Activated T-cell treated with anti-CD3 and anti-CD28 coated beads for 4 hours (primary cell): Measurements from ENCODE around the gene HOXC10.
A peak's percentile ranks its signal among the peaks of the same experiment; 100 is the strongest.

Experiments
- DNase-seq: peaks from one replicate; pipeline ENCODE4 v3.0.0-alpha.2; 2020

HOXC10 gene

DNA sequence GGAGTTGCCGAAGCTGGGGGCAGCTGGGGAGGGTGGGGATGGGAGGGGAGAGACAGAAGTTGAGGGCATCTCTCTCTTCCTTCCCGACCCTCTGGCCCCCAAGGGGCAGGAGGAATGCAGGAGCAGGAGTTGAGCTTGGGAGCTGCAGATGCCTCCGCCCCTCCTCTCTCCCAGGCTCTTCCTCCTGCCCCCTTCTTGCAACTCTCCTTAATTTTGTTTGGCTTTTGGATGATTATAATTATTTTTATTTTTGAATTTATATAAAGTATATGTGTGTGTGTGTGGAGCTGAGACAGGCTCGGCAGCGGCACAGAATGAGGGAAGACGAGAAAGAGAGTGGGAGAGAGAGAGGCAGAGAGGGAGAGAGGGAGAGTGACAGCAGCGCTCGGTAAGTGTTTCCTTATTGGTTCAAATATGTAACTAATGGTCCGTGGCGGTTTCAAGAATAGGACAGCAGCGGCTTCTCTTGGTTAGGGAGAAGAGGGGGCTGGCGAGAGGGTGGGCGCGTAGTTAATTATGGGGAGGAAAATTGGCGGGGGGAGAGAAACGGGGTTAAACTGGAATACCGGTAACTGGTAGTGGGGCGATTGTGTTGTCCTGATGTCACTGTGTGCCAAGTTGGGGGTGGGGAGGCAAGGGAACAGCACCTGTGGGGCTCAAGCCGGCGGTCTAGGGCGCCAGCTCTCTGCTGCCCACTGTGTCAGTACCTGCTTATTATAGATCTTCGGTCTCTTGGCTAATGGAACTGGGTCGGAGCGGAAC is 32.3 kb downstream of the HOXC10 start:
- no peak for DNase-seq

DNA sequence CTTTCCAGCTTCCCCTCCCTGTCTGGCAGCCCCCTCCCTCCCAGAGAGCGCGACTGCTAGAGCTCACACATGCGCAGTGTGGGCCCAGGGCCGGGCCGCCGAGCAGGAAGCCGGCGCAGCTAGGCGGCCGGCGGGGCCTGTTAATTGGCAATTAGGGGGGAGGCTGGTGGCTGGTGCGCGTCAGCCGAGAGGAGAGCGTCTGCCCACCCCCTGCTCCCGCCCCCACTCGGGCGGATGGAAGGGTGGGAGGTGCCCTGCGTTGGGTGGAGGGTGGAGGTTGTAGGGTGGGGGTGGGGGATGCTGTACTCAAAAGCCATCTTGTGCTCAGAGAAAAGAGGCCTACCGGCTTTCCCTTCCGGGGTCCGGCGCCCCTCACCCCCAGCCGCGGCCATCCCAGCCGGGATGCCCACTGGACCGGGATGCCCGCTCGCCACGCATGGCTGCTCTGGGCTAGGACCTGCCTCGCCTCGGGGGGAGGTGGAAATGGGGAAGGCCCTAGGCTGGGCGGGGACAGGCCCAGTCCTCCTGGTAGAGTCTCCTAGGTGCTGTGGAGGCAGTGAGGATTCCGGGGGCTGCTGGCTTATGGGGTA is 33.0 kb downstream of the HOXC10 start:
- peak; percentile 56 for DNase-seq

DNA sequence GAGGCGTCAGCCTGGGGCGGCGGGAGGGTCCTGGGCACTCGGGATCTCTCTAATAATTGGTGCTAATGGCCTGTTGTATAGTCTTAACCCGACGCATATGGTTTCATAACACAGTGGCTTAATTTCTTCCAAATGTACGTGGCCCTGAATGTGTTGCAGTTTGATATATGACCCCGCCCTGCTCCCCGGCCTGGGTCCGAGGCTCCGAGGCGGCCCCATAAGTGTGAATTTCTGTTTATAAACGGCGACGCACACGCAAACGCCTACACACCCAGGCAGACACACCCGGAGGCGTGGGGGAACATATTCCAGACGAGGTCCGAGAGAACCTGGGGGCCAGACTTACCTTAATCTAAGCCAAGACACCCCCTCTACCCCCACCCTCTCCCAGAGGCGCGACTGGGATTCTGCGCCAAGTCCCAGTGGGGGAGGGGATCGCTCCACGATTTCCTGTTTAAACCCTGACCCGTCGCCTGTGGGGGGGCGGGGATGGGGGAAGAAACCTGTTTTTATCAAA is 33.6 kb downstream of the HOXC10 start:
- no peak for DNase-seq

DNA sequence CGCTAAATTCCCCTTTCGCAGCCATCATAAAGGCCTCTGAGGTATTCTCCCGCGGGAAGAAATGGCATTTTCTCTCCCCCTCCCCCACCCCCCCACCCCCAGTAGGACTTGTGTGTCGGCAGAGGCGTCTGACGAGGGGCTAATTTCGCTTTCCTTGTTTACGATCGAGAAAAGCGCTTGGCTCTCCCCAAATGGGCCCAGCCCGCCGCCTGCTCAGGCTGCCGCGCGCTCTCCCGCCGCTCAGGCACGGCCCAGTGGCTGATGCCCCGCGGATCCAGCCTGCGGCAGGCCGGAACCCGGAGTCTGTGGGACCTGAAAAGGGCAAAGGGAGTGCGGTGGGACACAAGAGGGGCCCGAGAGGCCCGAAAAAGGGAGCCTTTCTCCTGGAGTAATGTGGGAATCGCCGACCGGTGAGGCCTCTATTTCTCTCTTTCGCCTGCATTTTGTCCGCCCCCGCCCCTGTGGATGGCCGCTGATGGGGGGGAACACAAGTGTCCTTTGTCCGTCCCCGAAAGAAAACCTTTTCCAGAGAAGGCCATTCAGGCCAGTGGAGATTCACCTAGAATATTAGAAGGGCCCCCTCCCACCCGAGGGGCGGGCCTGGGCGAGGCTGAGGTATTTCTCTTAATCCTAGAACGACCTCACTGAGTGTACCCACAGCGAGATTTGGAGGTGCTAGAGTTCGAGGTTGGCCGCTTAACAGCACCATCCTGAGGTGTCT is 34.3 kb downstream of the HOXC10 start:
- no peak for DNase-seq

DNA sequence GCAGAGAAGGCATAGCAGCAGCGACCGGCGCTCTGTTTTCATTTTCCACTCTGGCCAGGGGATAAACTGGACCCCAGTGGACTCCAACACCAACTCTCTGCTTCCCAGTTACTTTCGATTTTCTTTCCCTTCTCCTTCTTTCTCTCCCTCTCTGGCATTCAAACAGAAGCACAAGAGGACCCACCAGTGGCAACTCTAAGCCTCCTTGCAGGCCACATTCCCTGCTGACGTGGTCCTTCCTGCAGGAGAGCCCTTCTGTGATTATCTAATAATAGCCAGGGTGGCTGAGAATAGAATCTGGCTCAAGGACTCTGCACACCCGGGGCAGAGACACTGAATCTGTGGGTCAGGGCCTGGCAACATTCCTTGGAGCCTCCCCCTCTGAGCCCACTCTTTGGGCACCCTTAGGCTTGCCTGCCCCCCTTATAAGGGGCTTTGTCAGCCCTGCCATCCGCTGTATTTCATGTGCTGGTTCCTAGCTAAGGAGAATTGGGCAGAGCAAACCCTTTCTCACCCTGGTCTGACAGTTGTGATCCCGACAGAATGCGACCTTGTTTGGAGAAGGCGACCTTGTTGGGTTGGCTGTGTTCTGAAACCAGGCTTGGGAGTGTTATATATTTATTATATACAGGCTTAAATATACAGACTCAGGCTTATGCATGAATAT is 35.1 kb downstream of the HOXC10 start:
- no peak for DNase-seq

DNA sequence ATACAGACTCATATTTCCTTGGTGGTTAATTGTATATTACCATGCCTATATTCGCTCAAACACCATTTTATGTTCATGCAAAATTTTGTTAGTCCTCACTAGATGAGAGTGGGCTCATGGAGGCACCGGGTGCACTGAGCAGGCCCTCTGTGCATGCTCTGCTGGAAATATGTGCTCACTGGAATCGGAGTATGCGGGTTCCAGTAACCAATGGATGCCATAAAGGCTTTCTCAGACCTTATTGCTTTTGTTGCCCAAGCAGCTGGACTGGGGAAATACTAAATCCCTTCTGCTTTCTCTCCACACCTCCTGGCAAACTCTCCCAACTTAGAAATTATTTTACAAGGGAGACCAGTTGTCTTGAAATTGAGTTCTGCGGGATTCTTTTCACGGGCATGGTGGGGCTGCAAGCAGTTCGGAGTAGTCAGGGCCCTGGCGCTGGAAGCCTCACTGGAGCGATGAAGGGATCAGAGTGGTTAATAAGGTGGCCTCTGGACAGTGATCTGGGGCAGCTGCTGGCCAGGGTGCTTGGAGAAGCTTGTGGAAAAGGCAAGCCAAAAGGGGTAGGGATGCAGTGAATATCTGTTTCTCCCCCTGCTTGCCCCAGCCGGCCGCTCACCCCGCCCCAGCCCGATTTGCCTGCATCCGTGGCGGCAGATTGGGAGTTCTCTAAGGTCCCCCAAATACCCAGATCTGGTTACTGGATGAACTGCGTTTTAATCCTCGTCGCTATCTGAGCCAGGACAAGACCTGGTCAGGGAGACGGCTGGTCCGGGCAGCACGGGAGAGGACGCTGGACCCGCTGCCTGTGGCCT is 35.9 kb downstream of the HOXC10 start:
- no peak for DNase-seq

DNA sequence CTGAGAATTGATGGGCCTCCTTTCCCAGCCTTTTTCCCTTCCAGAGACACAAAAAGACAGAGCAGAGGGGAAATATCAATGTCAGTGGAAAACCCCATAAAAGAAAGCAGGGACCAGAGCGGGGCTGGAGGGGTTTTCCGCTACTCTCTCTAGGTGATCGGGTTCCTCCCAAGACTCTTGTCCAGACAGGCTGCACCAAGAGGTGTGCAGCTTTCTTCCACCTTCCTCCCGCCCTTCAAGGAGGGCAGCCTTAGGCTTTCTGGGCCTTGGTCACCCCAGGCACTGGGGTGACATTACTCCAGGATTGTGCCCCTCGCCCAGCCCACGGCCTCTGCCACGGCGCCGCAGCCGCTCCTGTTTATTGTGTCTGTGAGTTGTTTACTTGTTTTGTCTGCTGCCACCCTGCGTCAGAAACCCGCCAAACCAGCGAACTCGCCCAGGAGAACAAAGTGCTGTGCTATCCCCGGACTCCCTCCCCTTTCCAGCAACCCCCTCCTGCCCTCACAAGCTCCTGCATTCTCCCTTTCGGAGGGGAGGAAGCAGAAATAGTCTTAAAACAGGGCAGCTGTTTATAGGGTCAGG is 36.6 kb downstream of the HOXC10 start:
- DNase-seq: no peak

DNA sequence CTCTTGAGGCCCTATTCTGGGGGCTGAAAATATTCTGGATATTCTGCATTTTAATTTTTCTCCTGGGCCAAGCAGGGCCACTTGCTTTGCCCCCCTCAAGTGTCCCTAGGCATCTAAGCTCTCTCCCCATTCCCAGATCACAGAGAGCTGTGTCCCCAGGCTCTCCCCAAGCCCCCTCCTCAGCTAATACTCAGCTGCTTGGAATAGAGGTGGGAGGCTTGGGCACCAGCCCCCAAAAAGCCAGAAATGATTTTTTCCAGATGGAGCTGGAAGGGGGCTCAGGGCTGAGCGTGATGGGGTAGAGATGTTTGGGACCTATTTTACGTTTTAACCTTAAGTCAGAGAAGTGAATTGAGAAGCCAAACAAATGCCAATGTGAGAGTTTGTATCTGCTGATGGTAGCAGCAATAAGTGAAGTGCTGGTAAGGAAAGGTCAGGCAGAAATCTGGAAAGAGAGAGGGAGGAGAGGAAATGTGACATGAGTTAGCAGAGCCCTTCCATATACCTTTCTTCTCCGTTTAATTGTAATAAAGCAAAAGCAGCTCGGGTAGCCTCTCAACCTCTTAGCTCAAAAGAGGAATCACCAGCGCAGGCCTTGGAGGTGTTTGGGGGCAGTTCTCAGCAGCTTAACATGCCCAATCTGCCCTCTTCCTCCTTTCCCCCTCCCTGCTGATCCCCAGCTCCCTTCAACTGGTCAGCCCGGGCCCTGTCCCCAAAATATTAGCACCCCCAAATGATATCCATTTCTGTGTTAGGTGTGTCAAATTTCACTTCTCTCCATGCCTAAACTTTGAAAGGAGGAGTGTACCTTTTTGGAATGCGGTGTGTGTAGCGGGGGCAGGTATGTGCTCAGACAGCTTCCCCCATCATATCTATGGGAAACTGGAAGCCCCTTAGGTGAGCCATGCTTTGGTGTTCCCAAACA is 38.3 kb downstream of the HOXC10 start:
- no peak for DNase-seq

DNA sequence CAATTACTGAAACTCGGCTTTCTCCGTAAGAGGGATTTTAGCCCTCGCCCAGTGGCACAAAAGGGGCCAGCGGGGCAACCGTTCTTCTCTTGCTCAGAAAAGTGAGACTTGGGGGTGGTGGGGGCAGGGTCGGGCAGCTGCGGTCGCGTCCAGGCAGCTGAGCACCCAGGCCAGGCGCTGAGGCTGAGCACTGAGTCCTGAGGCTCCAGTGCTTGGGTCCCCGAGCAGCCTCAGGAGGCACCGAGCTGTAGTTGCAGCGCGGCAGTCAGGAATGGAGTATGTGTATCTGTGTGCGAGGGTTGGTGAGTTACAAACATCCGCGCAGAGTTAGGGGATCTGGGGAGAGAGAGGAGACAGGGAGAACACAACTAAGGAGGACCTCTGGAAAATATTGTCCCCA is 39.2 kb downstream of the HOXC10 start:
- DNase-seq: no peak

DNA sequence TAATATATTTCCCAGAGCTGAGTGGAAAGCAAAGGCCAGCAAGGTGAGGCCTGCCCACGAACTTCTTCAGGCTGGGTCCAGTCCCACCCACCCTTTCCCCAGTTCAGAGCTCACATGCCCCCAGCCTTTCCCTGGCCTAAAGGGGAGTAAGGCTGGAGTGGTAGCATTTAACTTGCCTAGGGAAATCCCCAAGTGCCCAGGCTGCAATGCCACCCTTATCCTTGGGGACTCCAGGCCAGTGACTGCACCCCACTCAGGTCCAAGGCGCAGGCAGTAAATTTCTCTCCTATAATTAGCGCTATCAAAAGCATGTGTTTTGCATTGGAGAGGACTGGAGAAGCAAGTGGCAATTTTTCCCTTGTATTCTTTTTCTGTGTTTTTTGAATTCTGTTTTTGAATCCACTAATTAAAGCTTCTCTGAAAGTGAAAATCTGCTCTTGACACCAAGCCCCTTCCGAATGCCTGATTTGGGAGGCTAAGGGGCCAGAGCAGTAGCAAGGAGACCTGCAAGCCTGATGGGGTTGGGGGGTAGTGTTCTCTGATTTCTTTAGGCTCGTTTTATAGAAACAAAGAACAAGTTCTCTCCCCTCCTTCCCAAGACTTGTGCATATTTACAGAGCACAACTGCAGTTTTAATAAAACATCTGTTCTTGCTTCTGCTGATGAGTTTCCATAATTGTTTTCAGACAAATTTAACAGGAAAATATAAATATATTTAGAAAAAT is 39.8 kb downstream of the HOXC10 start:
- DNase-seq: no peak

DNA sequence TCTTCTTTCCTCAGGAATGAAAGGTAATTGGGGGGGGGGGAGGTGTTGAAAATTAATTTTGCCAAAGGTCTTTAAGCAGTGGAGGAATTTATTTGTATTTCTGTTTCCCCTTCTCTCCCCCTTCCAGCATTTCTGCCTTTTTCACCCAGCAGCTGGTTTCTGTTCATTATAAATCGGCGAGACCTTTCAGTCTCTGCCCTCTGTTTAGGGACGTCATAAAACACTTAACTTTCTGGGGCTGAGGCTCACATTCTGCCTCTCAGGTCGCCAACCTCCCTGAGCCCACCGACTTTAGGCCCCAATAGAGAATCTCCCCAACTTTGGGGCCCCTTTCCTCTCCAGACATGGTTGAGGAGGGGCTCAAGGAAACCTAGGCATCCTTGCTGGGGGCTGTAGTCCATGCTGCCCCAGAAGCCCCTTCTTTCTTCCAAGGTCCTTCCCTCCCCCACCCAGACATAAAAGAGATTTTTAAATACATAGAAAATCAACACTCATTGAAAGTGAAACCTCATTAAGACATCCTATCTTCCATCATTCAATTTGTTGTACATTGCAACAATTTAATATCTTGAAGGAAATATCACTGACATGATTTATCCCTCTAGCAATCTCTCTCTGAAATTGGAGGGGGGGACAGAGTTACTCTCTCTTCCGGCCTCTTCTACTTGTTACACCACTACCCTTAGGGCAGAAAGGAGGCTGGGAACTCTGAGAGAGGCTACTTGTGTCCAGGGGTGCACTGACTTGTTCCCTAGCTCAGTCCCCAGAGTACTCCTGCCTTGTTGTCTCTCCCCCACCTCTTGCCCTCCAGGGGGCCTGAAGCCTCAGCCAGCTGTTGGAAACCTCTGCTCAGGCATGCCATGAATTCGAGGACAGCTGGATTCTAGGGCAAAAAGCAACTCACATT is 40.8 kb downstream of the HOXC10 start:
- no peak for DNase-seq

DNA sequence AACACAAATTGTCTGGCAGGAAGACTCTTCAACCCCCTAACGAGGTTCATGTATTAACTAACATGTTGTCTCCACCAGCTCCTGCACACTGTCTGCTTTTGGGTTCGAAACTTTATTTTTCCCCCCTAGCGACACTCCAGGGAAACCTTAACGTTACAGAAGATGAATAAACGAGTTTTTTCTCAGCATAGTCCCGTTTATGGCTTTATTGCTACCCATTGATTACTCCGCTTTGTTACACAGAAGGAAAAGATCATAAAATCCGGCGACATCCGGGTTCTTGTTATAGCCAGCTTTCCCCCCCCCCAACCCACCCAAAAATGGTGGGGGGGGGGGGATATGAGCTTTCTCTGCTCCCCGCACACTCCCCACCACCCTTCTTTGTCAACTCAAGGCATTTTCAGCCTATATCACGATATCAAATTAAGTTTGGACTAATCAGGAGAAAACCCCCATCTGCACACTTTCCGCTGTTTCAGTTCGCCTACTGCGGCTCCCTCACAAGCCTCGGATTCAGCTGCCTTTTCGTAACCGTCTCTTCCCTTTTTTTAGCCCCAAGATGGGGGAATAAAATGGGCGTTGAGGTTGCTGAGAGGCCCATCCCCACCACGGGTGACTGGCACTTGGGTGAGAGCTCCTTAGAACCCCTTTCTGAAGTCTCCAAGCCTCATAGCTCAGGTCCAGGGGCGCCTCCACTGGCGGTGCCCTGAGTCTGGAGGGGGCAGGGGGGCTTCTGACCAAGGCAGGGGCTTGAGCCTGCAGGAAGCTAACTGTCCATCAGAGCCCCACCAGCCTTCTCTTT is 41.9 kb downstream of the HOXC10 start:
- DNase-seq: no peak

DNA sequence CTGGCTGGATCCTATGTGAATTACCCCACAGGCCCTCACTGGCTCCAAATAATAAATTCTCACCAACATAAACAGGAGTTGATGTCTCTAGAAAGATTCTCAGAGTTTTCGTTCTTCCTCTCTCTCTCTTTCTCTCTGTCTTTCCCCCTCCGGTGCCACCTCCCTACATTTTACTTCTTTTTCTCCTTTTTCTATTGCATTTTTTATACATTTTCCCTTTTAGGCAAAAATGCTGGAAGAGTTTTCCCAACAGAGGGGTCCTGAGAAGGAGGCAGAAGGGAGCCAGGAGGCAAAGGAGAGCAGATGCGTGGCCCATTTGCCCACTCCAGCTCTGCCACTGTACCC is 42.5 kb downstream of the HOXC10 start:
- no peak for DNase-seq

DNA sequence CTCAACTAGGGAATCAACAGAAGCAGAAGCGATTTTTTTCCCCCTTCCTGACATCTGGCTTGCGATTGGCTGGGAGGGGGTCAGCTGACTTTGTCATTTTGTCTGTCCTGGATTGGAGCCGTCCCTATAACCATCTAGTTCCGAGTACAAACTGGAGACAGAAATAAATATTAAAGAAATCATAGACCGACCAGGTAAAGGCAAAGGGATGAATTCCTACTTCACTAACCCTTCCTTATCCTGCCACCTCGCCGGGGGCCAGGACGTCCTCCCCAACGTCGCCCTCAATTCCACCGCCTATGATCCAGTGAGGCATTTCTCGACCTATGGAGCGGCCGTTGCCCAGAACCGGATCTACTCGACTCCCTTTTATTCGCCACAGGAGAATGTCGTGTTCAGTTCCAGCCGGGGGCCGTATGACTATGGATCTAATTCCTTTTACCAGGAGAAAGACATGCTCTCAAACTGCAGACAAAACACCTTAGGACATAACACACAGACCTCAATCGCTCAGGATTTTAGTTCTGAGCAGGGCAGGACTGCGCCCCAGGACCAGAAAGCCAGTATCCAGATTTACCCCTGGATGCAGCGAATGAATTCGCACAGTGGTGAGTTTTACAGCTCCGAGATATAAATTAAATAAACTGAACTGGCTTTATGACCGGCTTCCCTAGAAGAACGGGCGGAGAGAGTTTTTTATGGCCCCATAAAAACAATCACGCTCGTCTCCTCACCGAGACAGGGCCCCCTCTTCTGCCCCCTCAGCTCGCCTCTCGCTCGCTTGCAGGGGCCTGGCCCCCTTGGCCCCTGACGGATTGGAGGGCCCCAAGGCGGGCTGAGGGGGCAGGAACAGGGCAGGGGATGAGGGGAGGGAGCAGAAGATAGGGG is 43.6 kb downstream of the HOXC10 start, which contains the start of gene HOXC6:
TSS of gene HOXC6 (plus strand) at position 127 of the 888 bp plus-strand sequence. CDS start at position 209, 82 bp downstream.
- DNase-seq: no peak

DNA sequence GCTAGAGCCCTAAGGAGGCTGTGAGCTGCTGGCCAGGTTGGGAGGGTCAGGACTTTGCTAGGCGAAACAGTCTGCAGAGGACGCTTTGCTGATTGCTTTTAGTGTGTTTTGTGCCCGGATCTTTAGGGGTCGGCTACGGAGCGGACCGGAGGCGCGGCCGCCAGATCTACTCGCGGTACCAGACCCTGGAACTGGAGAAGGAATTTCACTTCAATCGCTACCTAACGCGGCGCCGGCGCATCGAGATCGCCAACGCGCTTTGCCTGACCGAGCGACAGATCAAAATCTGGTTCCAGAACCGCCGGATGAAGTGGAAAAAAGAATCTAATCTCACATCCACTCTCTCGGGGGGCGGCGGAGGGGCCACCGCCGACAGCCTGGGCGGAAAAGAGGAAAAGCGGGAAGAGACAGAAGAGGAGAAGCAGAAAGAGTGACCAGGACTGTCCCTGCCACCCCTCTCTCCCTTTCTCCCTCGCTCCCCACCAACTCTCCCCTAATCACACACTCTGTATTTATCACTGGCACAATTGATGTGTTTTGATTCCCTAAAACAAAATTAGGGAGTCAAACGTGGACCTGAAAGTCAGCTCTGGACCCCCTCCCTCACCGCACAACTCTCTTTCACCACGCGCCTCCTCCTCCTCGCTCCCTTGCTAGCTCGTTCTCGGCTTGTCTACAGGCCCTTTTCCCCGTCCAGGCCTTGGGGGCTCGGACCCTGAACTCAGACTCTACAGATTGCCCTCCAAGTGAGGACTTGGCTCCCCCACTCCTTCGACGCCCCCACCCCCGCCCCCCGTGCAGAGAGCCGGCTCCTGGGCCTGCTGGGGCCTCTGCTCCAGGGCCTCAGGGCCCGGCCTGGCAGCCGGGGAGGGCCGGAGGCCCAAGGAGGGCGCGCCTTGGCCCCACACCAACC is 44.8 kb downstream of the HOXC10 start:
- DNase-seq: no peak

DNA sequence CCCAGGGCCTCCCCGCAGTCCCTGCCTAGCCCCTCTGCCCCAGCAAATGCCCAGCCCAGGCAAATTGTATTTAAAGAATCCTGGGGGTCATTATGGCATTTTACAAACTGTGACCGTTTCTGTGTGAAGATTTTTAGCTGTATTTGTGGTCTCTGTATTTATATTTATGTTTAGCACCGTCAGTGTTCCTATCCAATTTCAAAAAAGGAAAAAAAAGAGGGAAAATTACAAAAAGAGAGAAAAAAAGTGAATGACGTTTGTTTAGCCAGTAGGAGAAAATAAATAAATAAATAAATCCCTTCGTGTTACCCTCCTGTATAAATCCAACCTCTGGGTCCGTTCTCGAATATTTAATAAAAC is 45.5 kb downstream of the HOXC10 start:
- DNase-seq: no peak
